ENCODE data around the gene STAT4.

Gene STAT4

DNA sequence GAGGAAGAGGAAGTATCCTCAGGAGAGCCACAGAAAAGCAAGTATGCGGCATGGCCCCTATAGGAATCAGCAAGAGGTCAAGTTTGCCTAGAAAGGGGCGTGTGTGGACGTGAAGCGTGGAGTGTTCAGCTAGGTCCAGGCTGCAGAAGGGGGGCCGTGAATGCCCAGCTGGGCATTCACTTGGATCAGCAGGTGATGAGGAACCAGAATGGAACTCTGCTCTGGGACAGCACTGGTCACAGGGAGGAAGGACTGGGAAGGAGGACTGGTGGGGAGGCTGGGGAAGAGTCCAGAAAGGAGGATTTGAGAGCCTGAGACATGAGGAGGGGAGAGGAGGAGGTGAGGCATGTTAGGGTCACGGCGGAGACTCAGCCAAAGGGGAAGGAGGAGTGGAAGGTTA lies 156.6 kb downstream of the STAT4 start:
- Histone ChIP-seq H3K9me3 (ENCODE audit: low read length) (no peaks in the 10 kb centered on the region), H3K4me3 (ENCODE audit: low read length) (no peak overlapping the region), H3K4me1 (ENCODE audit: insufficient read depth, low read length) (no peaks in the 10 kb centered on the region), H3K27me3 (ENCODE audit: insufficient read depth, low read length) (no peaks in the 10 kb centered on the region), H3K36me3 (ENCODE audit: insufficient read depth, low read length) (peaks cover 87% of the 10 kb centered on the region), H2AFZ (ENCODE audit: low read depth, low read length) (no peak overlapping the region)

DNA sequence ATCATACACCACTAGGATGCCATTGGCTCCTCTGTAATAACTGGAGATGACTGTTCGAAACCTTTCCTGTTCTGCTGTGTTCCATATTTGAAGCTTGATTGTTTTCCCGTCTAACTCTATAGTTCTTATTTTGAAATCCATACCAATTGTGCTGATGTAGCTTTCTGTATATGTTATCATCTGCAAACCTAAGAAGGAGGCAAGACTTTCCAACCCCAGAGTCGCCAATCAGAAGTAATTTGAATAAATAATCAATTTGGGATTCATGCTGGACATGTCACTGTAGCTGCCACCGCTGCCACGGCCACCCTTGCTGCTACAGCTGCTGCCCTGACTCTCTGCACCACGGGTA lies 157.5 kb downstream of the STAT4 start:
- no peaks in the 10 kb centered on the region for H3K27me3 ChIP-seq (ENCODE audit: insufficient read depth, low read length)
- no peak overlapping the region for H3K4me3 ChIP-seq (ENCODE audit: low read length)
- no peak overlapping the region for H2AFZ ChIP-seq (ENCODE audit: low read depth, low read length)
- H3K4me1 ChIP-seq (ENCODE audit: insufficient read depth, low read length): no peaks in the 10 kb centered on the region
- no peaks in the 10 kb centered on the region for H3K9me3 ChIP-seq (ENCODE audit: low read length)
- peaks cover 89% of the 10 kb centered on the region for H3K36me3 ChIP-seq (ENCODE audit: insufficient read depth, low read length)

DNA sequence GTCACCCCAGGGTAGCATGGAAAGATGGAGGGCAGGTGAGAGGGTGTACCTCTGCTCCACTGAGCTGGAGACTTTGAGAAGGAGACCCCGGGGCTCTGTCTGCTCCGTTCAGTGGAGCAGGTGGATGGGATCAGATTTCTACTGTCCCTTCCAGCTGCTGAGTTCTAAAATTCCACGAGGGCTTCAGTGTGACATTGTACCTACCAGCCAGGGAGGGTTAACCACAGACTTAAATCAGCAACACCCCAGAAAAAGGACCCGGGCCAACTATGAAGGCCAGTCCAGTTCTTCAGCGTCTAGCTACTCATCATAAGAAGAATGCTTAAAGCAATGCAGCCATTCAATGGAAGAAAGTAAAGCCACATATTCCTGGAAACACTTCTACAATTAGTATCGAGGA lies 160.7 kb downstream of the STAT4 start:
- Histone ChIP-seq H2AFZ (ENCODE audit: low read depth, low read length) (no peak overlapping the region), H3K9me3 (ENCODE audit: low read length) (no peaks in the 10 kb centered on the region), H3K36me3 (ENCODE audit: insufficient read depth, low read length) (peaks cover 83% of the 10 kb centered on the region), H3K27me3 (ENCODE audit: insufficient read depth, low read length) (no peaks in the 10 kb centered on the region), H3K4me3 (ENCODE audit: low read length) (no peak overlapping the region), H3K4me1 (ENCODE audit: insufficient read depth, low read length) (no peaks in the 10 kb centered on the region)

DNA sequence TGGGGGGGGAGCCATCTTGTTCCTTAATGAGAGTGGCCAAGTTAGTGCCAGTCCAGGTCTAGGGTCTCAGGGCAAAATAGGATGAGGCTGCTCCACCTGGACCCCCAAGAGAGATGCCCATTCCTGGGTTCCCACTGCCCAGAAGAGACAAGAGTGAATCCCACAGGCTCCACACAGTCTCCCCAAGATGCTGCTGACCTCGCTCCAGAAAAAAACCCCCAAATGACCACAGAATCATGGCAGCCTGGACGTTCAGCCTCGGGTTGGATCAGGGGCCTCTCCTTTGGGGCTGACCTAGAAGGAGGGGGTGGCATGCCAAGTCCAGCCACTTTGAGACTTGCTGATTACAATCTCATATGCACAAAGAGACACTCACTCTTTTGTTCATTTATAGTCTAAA lies 161.9 kb downstream of the STAT4 start:
- Histone ChIP-seq H3K4me3 (ENCODE audit: low read length) (no peak overlapping the region), H3K4me1 (ENCODE audit: insufficient read depth, low read length) (no peaks in the 10 kb centered on the region), H3K36me3 (ENCODE audit: insufficient read depth, low read length) (peaks cover 86% of the 10 kb centered on the region), H3K9me3 (ENCODE audit: low read length) (no peaks in the 10 kb centered on the region), H3K27me3 (ENCODE audit: insufficient read depth, low read length) (no peaks in the 10 kb centered on the region), H2AFZ (ENCODE audit: low read depth, low read length) (no peak overlapping the region)

DNA sequence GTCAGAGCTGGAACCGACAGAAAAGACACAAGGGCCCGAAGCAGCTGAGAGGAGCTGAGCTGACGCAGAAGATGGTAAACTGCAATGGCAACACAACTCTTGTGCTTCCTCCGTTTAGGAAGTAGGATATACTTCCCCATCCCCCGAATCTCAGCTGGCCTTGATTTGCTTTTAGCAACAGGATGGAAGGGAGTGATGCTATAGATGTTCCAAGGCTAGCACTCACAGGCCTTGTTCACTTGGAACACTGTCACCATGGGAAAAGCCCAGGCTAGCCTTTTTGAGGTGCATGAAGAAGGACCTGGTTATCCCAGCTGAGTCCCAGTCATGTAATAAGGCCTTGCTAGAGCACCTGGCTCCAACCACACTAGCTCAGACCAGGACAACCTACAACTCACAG lies 162.9 kb downstream of the STAT4 start:
- H3K4me3 ChIP-seq (ENCODE audit: low read length): no peak overlapping the region
- H2AFZ ChIP-seq (ENCODE audit: low read depth, low read length): no peak overlapping the region
- H3K36me3 ChIP-seq (ENCODE audit: insufficient read depth, low read length): peaks cover 86% of the 10 kb centered on the region
- no peaks in the 10 kb centered on the region for H3K4me1 ChIP-seq (ENCODE audit: insufficient read depth, low read length)
- H3K9me3 ChIP-seq (ENCODE audit: low read length): no peaks in the 10 kb centered on the region
- H3K27me3 ChIP-seq (ENCODE audit: insufficient read depth, low read length): no peaks in the 10 kb centered on the region

DNA sequence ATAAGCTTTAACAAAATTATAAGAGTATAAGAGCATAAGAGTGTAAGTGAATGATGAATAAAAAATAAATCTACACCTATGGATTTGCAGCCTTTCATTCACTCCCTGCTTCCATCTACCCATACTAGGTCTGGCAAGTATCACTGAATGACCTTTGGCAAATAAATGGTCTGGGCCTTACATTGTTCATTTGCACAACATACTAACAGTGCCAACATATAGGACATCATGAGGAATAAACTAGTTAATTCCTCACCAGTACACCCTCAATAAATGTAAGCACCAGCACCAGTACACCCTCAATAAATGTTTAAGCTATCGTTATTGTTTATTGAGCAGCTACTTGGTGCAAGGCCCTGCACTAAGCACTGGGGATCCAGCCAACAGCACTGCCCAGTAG lies 163.7 kb downstream of the STAT4 start:
- Histone ChIP-seq H2AFZ (ENCODE audit: low read depth, low read length) (no peak overlapping the region), H3K4me3 (ENCODE audit: low read length) (no peak overlapping the region), H3K9me3 (ENCODE audit: low read length) (no peaks in the 10 kb centered on the region), H3K4me1 (ENCODE audit: insufficient read depth, low read length) (no peaks in the 10 kb centered on the region), H3K27me3 (ENCODE audit: insufficient read depth, low read length) (no peaks in the 10 kb centered on the region), H3K36me3 (ENCODE audit: insufficient read depth, low read length) (peaks cover 89% of the 10 kb centered on the region)

DNA sequence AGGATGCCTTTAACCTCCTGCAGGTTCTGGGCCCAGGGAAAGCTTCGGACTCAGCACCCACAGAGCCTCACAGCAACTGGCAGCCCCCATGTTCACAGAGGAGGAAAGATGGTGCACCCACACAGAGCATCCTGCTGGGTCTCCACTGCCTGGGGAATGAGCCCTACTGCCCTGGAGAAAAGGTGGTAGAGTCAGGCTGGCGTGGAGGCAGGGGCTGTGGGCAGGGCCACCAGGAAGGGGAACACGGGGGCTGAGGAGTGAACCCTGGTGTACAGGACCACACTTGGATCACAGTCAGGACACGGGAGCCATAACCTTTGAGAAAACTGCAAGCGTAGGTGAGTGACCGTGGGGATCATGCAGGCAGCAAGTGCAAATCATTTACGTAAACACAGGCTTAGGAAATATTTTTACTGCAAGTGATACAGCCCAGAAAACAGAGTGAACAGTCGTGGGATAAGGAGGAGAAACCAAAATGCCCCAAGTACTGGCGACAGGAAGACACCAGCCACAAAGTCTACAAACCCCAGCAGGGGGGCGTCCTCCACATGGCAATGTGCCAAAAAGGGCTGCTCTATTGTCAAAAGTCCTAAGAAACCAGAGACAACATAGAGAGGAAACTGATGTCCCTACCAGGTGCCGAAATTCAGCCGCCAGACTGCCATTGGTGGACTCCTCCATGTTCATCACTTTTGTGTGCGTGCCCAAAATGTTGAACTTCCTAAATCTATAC lies 164.4 kb downstream of the STAT4 start:
- Histone ChIP-seq H3K9me3 (ENCODE audit: low read length) (no peaks in the 10 kb centered on the region), H3K4me3 (ENCODE audit: low read length) (no peak overlapping the region), H3K4me1 (ENCODE audit: insufficient read depth, low read length) (no peaks in the 10 kb centered on the region), H3K27me3 (ENCODE audit: insufficient read depth, low read length) (no peaks in the 10 kb centered on the region), H2AFZ (ENCODE audit: low read depth, low read length) (no peak overlapping the region), H3K36me3 (ENCODE audit: insufficient read depth, low read length) (peaks cover 92% of the 10 kb centered on the region)

DNA sequence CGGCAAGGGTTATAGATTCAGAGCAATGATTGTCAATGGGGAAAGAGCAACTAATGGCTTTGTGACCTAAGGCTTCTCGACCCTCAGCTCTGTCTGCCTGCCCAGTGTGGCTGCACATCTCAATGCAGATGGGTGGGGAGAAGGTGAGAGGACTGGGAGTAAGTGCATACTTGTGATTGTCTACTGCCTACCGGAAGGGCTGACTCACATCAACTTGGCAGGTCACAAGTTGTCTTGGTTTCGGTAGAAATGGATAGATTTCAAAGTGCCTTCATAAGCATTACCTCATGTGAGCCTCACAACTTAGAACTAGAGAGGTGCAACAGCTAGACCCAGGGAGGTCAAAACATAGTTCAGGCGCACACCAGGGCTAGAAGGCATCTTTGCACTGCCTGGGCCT lies 166.2 kb downstream of the STAT4 start:
- Histone ChIP-seq H3K4me3 (ENCODE audit: low read length) (no peak overlapping the region), H3K9me3 (ENCODE audit: low read length) (no peaks in the 10 kb centered on the region), H3K4me1 (ENCODE audit: insufficient read depth, low read length) (no peaks in the 10 kb centered on the region), H2AFZ (ENCODE audit: low read depth, low read length) (no peak overlapping the region), H3K36me3 (ENCODE audit: insufficient read depth, low read length) (peaks cover 91% of the 10 kb centered on the region), H3K27me3 (ENCODE audit: insufficient read depth, low read length) (no peaks in the 10 kb centered on the region)

DNA sequence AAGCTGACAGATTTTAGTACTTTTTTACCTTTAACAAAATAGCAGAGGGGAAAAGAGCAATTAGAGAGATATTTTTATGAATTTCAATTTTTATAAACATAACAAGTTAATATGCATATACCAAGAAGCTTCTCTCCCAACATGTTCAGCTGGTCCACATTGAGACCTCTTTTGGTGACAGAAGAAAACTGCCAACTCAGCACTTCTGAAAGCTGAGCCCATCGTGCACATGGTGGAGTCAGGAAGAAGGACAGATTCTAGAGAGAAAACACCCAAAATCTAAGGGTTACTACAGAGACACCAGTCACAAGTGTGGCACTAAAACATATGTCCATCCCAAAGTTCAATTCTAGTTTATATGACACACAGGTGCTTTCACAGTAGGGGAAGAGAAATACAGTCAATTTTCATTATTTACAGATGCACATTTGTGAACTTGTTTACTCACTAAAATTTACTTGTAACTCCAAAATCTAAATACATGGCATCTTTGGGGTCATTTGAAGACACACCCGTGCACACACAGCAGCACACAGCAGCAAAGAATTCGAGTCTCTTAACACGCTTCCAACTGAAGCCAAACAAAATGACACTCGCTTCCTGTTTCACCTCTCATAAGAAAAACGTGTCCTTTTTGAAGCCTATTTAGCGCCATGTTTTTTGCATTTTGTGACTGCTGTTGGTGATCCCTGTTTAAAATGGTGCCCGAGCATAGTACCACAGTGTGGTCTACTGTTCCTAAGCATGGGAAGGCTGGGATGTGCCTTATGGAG lies 168.3 kb downstream of the STAT4 start:
- no peaks in the 10 kb centered on the region for H3K27me3 ChIP-seq (ENCODE audit: insufficient read depth, low read length)
- H3K9me3 ChIP-seq (ENCODE audit: low read length): no peaks in the 10 kb centered on the region
- no peaks in the 10 kb centered on the region for H3K4me1 ChIP-seq (ENCODE audit: insufficient read depth, low read length)
- peaks cover 97% of the 10 kb centered on the region for H3K36me3 ChIP-seq (ENCODE audit: insufficient read depth, low read length)
- H3K4me3 ChIP-seq (ENCODE audit: low read length): no peak overlapping the region
- H2AFZ ChIP-seq (ENCODE audit: low read depth, low read length): no peak overlapping the region

DNA sequence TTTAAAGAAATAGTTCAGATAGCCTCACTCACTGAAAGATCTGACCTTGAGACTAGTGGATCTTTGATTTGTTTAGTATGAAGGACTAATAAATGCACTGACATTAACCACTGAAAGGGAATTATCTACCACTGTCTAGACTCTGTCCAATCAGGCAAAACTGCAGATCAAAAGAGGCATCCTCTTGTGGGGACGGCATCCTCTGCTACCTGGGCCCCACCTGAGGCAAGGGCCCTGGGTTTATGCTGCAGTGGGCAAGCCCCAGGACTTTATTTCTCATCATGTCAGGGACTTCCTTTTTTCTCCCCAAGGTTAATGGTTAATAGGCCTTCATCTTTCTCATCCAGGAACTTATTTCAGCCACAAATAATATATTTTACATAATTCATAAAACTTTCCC lies 169.1 kb downstream of the STAT4 start:
- no peak overlapping the region for H2AFZ ChIP-seq (ENCODE audit: low read depth, low read length)
- H3K36me3 ChIP-seq (ENCODE audit: insufficient read depth, low read length): peaks cover 97% of the 10 kb centered on the region
- H3K4me3 ChIP-seq (ENCODE audit: low read length): no peak overlapping the region
- no peaks in the 10 kb centered on the region for H3K27me3 ChIP-seq (ENCODE audit: insufficient read depth, low read length)
- no peaks in the 10 kb centered on the region for H3K4me1 ChIP-seq (ENCODE audit: insufficient read depth, low read length)
- no peaks in the 10 kb centered on the region for H3K9me3 ChIP-seq (ENCODE audit: low read length)

DNA sequence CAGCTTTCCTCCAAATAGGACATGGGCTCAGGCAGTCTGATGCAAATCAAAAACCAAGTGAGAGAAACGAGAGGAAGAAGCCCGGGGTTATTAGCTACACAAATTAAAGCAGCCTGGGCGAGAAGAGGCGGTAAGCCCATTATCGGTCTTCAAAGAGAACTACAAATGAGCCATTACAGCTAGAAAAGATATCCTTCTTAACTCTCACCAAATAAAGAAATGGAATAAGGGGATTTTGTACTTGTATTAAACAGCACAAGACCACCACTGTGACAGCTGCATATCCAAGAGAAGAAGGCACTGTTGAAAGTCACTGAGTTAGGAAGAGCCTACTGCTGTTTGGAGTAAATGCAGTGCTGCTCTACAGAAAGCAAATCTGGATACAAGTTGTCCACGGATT lies 169.5 kb downstream of the STAT4 start:
- H3K4me3 ChIP-seq (ENCODE audit: low read length): no peak overlapping the region
- peaks cover 97% of the 10 kb centered on the region for H3K36me3 ChIP-seq (ENCODE audit: insufficient read depth, low read length)
- no peak overlapping the region for H2AFZ ChIP-seq (ENCODE audit: low read depth, low read length)
- H3K9me3 ChIP-seq (ENCODE audit: low read length): no peaks in the 10 kb centered on the region
- no peaks in the 10 kb centered on the region for H3K4me1 ChIP-seq (ENCODE audit: insufficient read depth, low read length)
- no peaks in the 10 kb centered on the region for H3K27me3 ChIP-seq (ENCODE audit: insufficient read depth, low read length)

DNA sequence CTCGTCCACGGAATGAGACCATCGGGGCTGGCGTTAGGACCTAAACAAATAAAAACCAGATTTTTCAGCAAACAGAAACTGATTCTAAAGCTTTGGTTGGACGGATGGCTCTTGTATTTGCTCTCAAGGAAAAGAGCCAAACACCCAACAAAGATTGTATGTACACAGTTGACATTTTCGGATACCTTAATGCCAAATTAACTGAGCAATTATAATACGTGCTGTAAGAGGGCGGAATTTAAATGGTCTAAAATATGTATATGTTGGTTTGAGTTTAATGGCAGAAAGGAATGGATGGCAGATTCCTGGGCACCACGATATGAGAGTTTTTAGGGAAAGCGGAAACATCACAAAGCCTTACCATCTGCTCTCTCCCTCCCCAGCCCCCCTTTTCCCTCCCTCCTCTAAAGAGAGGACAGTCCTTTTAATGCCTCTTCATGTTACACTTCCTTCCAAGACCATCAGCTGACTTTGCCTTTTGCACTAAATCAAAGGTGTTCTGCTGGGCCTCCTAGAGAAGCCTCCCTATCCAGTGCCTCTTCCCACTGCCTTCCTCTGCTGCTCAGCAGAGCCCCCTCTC lies 170.1 kb downstream of the STAT4 start:
- no peaks in the 10 kb centered on the region for H3K4me1 ChIP-seq (ENCODE audit: insufficient read depth, low read length)
- H3K36me3 ChIP-seq (ENCODE audit: insufficient read depth, low read length): peaks cover 98% of the 10 kb centered on the region
- no peak overlapping the region for H2AFZ ChIP-seq (ENCODE audit: low read depth, low read length)
- no peak overlapping the region for H3K4me3 ChIP-seq (ENCODE audit: low read length)
- H3K27me3 ChIP-seq (ENCODE audit: insufficient read depth, low read length): no peaks in the 10 kb centered on the region
- H3K9me3 ChIP-seq (ENCODE audit: low read length): no peaks in the 10 kb centered on the region

DNA sequence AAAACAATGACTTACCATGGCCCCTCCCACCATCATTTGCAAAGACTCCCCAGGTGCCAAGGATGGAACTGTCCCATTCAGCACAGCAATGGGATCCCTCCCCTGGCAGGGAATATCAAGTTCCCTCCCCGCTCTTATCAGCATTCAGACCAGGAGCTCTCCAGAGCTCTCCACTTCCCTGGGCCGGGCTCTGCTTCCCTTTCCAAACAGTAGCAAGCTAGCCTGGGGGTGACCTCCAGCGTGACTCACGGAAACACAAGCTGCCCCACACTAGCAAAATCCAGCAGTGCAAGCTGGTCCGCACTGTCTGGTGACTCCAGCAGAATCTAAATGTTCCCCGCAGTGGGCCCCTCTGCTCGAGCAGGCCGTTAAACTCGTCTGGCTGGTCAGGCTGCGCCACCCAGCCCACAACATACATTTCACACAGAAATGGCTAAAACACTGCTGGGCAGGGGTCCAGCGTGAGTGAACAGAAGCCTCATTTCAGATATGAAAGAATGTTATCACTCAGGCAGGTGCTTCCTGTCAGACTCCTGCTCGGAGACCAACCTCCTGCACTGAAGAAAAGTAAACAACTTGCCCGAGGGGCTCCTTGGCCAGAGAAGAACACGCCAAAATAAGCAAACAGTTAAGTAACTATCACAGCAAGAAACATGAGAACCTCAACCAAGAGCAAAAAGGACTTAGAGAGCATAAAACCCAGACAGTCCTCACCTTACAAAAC lies 170.7 kb downstream of the STAT4 start:
- Histone ChIP-seq H3K27me3 (ENCODE audit: insufficient read depth, low read length) (no peaks in the 10 kb centered on the region), H3K4me3 (ENCODE audit: low read length) (no peak overlapping the region), H3K4me1 (ENCODE audit: insufficient read depth, low read length) (no peaks in the 10 kb centered on the region), H3K36me3 (ENCODE audit: insufficient read depth, low read length) (peaks cover 98% of the 10 kb centered on the region), H3K9me3 (ENCODE audit: low read length) (no peaks in the 10 kb centered on the region), H2AFZ (ENCODE audit: low read depth, low read length) (no peak overlapping the region)
